Measurements from ENCODE around the gene C6orf89.

DNA sequence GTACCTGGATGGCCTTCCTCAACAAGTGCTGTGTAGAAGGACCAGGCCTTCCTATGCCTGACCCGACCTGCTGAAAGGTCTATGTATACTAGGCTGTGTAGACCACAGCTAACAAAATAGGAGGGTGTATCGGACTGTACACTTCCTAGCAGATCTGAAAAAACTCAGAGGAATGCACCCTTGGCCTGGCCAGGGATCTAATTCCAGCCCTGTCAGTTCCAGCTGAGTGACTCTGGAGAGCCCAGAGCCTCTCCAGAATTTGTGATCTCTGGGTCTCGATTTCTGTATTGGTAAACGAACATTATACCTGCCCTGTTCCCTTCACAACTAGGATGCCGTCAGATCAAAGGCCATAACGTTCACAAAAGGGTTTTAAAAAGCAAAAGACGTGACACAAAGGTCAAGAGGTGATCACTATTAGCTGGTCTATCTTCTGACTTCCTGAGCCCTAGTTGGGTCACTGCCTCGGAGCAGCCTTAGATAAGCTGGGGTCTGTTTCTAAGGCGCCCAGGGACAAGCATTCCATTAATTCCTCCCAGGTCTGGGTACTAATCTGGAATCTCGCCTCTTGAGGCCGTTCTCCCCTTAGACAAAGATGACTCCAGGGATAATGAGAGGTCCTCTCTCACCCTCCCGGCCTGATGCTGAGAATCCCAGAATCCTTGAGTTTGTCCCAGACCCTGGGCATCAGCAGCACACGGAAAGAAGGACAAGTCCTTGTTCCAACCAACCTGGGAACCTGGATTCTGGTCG lies 86.3 kb downstream of the C6orf89 start:
- TF ChIP-seq, protein P1, sequence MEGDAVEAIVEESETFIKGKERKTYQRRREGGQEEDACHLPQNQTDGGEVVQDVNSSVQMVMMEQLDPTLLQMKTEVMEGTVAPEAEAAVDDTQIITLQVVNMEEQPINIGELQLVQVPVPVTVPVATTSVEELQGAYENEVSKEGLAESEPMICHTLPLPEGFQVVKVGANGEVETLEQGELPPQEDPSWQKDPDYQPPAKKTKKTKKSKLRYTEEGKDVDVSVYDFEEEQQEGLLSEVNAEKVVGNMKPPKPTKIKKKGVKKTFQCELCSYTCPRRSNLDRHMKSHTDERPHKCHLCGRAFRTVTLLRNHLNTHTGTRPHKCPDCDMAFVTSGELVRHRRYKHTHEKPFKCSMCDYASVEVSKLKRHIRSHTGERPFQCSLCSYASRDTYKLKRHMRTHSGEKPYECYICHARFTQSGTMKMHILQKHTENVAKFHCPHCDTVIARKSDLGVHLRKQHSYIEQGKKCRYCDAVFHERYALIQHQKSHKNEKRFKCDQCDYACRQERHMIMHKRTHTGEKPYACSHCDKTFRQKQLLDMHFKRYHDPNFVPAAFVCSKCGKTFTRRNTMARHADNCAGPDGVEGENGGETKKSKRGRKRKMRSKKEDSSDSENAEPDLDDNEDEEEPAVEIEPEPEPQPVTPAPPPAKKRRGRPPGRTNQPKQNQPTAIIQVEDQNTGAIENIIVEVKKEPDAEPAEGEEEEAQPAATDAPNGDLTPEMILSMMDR (optimal IDR thresholded peaks at IDR 0.05 in 1 of 3, IDR thresholded peaks at IDR 0.05 in 1 of 3, conservative IDR thresholded peaks at IDR 0.05 in 1 of 3; ENCODE audit: extremely low read depth in 1 of 3, insufficient read depth in 2 of 3, low read length in 3 of 3), result no peak
- no peak for TF ChIP-seq EZH2 (IDR thresholded peaks at IDR 0.05; ENCODE audit: low read length)

All from keratinocyte (primary cell).